GM21825 (cell line): ENCODE results near the gene DOCK11.

Experiments
- ATAC-seq: cut with Tn5 transposase; IDR thresholded peaks from one replicate; pipeline ENCODE4 v1.9.1; 2021; ENCODE audit warnings: mild to moderate bottlenecking, moderate library complexity; ENCODE audit not compliant: unreplicated experiment

The DOCK11 gene

DNA sequence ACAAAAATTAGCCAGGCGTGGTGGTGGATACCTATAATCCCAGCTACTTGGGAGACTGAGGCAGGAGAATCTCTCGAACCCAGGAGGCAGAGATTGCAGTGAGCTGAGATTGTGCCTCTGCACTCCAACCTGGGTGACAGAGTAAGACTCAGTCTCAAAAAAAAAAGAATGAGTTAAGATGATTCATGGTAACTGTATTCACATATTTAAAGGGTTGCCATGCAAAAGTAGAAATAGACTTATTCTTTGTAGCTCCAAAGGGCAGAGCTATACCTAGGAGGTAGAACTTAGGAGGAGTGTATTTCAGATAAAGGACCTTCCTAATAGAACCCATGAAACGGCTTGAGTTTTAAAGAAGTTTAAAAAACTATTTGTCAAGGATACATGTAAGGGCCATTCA, 127.4 kb downstream of the DOCK11 start:
- ATAC-seq: no peak

DNA sequence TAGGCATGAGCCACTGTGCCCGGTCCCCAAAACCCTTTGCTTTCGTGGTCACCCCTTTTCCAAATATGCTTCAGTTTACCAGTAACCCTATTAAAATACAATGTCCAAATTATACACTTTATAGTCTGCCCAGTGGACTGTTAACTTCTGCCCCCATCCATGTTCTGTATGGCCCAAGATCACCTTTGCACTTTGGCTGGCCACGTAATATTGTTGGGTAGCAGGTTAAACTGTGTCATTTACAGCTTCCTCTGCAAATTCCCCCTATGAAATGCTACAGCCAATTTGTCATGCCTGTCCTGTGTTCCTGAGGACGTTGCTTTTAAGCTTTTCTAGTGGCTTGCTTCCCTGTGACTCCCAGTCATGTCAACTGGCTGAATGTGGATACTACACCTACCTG, 130.7 kb downstream of the DOCK11 start:
- ATAC-seq: no peak

DNA sequence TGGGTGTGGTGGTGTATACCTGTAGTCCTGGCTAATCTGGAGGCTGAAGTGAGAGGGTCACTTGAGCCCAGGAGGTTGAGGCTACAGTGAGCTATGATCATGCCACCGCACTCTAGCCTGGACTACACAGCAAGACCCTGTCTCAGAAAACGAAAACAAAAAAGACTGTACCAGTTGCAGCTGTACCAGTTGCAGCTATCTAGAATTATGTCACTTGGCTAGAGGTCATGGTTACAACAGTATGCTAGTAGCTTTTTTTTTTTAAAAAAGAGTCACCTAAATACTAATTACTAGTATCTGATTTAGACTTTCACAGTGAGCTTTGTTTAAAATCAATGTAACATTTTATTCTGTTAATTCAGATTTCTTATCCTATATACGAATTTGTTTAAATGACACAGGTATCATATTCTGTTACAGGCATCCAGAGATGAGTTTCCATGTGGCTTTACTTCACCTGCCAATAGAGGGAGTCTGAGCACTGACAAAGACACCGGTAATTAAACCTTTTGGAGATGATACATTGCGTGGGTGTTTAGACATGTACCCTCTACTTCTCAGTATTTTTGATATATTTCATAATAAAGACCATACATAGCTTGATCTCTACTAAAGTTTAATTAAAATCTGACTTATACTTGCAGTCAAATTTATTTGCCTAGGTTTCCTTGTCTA, 131.6 kb downstream of the DOCK11 start:
- no peak for ATAC-seq

DNA sequence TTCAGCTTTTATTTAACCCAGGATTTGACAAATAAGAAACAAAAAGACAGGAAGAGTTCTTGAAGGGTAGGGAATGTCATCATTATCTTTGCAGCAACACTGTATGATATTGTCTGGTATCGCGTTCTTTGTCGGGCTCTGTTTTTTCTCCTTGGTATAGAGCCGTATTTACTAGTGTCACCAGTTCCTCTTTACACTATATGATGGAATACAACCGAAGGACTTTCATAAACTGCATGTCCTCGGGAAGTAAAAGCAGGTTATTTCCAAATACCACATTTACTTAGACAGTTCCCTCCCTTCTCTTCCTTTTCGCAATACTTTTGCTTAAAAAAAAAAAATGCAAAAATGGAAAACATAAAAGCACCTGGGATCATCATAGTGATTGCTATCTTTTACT, 135.2 kb downstream of the DOCK11 start:
- ATAC-seq: no peak

DNA sequence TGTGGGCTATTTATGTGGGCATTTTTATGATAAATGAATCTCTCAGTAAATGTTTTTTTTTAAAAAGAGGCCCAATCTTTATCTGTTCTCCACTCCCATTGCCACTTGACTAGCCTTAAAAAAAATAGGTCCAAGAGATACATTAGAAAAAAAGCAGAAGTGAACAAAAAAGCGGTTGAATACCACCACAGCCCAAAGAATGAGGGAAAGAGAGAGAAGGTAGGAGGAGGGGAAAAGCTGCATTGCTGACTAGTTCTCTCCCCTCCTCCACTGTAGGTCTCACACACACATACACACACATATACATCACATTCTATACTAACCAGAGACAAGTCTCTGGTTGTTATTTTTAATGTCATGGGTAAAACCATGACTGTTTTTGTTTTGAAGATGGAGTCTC, 136.0 kb downstream of the DOCK11 start:
- no peak for ATAC-seq

DNA sequence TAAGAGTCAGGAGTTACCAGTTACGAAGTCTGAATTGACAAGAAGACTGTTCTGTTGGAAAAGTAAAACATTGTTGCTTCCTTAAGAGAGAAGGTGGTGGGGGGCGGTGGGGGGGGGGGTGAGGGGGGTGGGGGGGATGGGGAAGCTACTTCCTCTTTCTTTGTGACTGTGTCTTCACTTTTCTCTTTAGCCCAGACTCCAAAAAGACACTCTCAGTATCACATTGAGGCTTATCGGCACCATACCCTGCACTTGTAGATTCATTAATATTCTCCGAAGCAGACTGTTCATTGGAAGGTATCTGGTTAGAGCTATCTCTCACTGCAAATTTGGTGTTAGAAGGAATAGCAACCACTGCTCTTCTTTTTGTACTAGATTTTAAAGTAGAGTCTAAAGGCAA, 137.2 kb downstream of the DOCK11 start:
- ATAC-seq: no peak

DNA sequence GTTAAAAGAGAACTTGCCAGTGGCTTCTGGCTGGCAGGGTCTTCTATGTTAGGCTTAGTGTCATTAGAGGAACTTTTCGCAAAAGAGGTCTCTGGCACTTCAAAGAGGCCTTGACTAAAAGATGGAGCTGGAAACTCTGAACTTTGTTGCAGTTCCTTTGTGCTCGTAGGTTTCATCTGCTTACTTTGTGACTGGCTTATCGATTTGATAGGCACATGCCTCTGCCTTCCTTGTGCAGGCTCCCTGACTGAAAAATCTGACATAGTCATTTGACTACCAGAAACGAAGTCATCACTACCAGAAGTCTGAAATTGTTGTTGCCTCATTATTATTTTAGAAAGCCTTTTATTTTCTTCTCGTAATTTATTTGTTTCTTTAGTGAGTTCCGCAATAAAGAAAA, 137.9 kb downstream of the DOCK11 start:
- no peak for ATAC-seq

DNA sequence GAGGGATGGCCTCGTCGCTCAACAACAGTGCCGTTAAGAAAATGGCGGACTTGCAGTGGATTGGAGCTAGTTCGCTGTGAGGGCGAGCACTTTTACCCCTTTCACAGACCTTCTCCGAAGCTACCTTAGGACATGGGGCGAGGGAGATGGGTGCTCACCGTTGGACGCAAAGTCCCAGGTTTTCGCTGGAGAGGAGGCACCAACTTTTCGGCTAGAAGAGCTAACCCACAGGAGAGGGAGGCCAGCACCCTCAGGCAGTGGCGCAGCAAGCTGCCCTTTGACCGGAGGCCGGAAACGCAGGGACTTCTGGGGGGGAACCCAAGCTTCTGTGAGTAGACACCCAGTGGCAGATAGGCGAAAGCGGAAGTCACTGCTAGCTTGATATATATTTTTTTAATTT, 138.7 kb downstream of the DOCK11 start:
- ATAC-seq: no peak

DNA sequence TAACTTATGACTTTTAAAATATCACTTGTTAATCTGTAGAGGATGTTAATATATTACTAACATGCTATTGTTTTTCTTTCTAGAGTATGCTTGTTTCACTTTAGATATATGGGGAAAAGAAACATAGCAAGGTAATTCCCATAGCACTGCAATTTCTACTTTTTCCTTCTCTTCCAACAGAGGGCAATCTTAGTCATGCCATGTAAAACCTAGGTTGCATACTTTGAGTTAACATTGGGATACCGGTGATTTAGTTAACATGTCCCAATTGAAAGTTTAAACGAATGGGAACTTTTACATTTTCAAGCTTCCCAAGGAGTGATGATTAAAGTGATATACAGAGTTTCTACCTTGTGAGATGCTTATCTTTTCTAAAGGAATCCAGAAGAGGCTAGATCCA, 142.4 kb downstream of the DOCK11 start:
- no peak for ATAC-seq

DNA sequence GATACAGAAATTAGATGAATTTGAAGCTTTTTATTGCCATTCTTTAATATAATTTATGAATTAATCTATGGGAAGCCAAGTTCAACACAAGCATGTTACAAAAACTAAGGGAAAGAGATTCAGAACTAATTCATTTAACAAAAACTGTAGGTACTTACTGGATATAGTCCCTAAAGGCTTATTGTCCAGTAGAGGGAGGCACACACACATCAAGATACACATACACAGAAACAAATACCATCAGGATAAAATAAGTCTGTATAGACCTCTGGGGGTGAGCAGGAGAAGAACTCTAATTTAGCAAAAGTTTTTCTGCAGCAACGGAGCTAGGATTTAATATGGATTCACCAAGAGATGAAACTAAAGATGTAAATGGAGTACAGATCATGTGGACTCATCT, 148.8 kb downstream of the DOCK11 start:
- ATAC-seq: no peak

DNA sequence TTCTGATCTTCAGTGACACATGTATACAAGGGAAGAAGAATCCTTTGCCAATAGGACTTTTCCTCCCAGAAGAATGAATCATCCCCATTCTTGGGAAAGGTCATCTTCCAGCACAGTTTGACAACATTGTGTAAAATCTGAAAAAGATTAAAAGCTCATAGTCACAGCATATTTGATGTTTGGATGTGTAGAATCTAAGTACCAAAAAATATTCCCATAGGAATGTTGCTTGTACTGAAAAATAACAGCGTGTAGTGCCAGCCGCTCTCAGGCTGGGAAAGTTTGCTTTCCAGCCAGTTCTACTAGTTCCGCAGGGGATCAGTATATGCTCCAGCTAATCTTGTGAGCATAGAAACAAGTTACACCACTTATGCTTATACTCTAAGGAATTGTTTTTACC, 157.1 kb downstream of the DOCK11 start:
- no peak for ATAC-seq

DNA sequence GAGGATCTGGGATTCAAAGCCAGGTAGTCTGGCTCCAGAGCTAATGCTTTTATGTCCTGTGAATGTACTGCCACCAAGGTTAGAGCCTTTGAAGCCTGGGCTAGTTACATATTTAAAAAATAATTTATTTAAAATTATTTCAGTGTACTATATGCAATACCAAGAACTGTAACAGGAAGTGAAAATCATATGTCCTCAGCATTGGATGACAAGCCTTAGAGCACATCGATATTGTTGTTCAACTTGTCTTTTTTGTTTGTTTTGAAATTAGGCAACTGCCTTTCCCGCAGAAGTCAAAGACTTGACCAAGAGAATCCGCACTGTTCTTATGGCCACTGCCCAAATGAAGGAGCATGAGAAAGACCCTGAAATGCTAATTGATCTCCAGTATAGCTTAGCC, 158.7 kb downstream of the DOCK11 start:
- no peak for ATAC-seq

DNA sequence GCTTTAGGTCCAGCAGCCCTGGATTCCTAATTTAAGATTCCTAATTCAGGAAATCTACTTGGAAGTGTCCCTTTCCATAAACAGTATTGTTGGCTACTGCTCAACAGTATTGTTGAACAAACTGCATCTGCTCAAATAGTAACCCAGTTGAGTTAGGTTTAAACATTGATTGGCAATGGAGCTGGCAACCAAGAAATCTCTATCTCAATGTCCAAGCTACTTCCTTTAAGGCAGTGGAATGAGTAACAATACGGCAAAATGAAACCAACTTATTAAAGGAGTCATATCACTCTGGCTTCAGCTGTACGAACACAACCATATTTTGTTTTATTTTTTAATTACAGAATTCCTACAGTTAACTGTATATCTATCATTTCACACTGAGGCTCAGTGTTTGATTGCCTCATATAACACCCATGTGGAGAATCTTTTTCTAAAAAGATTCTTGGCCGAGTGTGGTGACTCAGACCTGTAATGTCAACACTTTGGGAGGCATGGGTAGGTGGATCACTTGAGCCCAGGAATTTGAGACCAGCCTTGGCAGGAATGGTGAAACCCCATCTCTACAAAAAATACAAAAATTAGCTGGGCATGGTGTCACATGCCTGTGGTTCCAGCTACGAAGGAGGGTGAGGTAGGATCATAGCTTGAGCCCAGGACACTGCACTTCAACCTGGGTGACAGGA, 160.1 kb downstream of the DOCK11 start:
- no peak for ATAC-seq

DNA sequence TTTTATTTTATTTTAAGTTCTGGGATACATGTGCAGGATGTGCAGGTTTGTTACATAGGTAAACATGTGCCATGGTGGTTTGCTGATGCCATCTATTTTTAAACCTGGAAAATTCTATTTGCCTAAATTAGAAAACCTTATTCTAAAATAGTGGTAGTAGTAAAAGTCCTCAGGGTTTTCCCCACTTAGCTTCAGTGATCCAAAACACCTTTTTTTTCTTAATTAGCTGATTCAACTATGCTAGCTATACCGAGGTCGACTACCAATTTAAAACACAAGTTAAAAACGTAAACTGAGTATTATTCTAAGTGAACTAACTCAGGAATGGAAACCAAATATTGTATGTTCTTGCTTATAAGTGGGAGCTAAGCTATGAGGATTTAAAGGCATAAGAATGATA, 161.8 kb downstream of the DOCK11 start:
- no peak for ATAC-seq

DNA sequence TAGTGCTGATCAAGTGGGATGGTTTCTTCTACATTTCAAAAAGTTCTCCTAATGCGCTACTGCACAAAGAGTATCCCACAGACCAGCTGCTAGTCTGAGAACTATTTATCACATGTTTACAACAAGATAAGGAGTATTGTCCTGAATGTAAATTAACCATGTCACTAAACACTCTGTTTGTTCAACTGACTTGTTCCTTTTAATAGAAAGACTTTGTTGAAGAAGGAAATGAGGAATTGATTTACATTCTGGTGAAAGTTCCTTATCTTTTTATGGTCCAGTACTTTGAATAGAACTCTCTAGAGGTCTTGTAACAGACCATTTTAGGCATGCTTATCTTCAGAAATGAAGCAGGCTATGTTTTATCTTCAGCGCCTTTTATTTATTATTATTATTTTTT, 164.5 kb downstream of the DOCK11 start:
- no peak for ATAC-seq

DNA sequence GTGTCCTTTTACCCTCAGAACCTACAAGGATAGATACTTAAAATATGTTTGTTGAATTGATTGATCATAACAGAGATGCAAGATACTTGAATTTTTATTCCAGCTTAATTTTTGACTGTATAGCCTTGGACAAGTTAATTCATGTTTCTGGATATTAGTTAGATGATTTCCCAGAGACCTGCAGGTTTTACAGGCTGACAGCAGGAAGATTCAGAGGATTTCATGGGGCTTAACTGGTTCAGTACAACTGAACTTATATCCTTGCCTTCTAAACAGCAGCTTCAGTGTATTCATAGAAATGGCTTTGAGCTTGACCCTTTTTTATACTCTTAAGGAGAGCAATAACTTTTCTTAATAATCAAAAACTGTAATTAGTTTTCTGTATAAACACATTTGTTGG, 169.6 kb downstream of the DOCK11 start:
- no peak for ATAC-seq

DNA sequence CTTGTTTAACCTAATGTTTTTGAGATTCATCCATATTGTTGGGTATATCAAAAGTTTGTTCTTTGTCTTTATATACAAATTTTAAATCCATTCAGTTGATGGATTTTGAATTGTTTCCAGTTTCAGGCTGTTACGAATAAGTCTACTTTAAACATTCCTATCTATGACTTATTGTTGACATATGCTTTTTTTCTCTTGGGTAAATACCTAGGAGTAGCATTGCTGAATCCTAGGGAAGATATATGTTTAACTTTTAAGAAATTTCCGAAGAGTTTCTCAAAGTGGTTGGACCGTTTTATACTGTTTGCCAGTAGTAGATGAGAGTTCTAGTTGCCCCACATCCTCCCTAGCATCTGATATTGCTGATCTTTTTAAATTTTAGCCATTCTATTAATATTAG, 170.9 kb downstream of the DOCK11 start:
- ATAC-seq: no peak

DNA sequence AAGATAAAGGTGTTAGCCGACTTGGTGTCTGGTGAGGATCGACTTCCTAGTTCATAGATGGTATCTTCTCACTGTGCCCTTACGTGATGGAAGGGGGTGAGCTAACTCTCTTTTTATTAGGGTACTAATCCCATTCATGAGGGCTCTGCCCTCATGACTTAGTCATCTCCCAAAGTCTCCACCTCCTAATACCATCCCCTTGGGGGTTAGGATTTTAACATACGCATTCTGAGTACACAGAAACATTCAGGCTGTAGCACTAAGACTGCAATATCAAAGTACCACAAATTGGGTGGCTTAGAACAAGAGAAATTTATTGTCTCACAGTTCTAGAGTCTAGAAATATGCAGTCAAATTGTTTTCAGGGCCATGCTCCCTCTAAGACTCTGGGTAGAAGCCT, 173.8 kb downstream of the DOCK11 start:
- ATAC-seq: no peak

DNA sequence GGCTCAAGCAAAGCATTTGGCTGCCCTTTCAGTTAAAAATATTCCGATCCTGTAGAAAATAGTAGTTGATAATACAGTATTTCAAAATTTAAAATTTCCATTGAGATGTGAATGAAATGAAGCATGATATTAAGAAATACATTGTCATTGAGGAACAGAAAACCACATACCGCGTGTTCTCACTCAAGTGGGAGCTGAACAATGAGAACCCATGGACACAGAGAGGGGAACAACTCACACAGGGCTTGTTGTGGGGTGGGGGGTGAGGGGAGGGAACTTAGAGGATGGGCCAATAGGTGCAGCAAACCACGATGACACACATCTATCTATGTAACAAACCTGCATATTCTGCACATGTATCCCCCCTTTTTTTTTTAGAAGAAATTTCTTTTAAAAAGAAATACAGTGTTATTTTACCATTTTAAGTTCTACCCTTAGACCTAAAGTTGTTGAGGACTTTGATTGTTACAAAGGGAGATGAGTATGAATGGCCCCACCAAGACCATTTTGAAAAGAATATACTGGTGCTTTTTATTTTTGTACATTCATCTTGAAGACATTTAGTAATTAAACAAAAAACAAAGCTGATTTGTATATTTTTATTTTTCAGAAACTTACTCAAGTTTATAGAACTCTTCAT, 179.8 kb downstream of the DOCK11 start:
- ATAC-seq: no peak

DNA sequence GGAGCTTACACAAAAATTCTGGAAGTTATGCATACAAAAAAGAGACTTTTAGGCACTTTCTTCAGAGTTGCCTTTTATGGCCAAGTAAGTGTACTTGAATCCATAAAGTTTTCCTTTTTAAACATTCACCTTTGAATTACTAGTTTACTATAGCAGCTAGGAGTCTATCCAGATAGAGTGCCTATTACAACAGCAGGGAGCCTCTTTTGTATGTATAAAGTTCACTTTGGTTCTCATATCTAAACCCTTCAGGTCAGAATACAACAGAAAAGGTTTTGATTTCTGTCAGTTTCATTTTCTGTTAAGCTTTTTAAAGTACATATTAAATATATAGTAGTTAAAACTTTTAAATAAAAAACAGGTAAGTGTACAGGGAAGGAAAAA, 180.3 kb downstream of the DOCK11 start:
- ATAC-seq: no peak

DNA sequence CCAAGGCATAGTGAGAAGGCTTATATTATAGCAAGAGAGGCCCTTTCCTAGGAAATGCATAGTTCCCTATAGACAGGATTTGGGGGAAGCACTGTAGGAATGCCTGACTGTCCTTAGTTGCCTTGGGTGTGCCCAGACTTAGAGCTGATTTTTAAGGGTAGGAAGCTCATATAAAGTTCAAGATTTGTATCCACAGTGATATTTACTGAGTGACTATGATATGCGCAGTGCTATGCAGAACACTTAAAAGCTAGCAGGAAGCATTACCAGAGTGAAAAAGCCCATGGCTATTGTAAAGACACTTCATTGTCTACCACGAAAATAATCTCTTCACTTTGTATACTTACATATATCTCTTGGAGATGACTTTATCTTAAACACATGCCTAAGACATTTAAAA, 181.7 kb downstream of the DOCK11 start:
- no peak for ATAC-seq

DNA sequence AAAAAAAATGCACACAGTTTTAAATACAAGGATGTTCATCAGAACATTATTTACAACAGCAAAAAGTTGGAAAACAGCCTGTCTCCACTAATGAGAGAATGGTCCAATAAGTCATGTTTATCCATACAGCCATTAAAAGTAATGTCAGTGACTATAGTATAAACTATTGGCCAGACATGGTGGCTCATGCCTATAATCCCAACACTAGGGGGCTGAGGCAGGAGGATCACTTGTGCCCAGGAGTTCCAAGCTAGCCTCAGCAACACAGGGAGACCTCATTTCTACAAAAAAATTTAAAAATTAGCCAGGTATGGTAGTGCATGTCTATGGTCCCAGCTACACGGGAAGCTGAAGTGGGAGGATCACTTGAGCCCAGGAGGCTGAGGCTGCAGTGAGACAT, 183.7 kb downstream of the DOCK11 start:
- no peak for ATAC-seq
